Stomach (tissue), 4 donors: ENCODE measurements around the gene COX14.

Experiments
- CTCF ChIP-seq, 7 experiments: fragments of 450-650 bp in 4 of 7; fragments of 200-600 bp in 3 of 7; sonication (generic) in 3 of 7; IDR thresholded peaks; one replicate each; pipeline ENCODE4 v1.5.1; 2016 to 2019; ENCODE audit warnings: antibody characterized with exemption in 7 of 7, control low read depth in 2 of 7, mild to moderate bottlenecking in 1 of 7
- POLR2AphosphoS5 ChIP-seq, 3 donors: sonication (generic); formaldehyde crosslinking; IDR thresholded peaks; one replicate each; pipeline ENCODE4 v1.6.1; 2016; ENCODE audit warnings: antibody characterized with exemption in 3 of 3

GRCh38 chr12:50111693-50112455 lies at the start of gene COX14:
- TF ChIP-seq CTCF (IDR thresholded peaks at IDR 0.05) (peak in 4 of 7 experiments; percentile 83 to 95 (median 92)), POLR2AphosphoS5 (IDR thresholded peaks at IDR 0.05) (peak; percentile 98 to 99 (median 99))
